Measurements from ENCODE around the gene ZBTB32. TPM values are rescaled to one million over a fixed set of nuclear protein-coding genes. Genes with fewer than 3 reads are reported as not detected.
"Not testable (repeated sequence)": the region's sequence is repeated elsewhere in the genome, so short reads cannot be mapped to it uniquely, and the experiment has no call there.

Gene ZBTB32
- not detected for total RNA-seq (ENCODE audit: unreplicated experiment)
- long read RNA-seq, result 0 reads

GRCh38 chr19:35704218-35704617 is at the start of gene ZBTB32:
TSS of gene ZBTB32 (plus strand) at chr19:35704558. CDS start at chr19:35714627, 10,069 bp downstream.
- no peaks in the 10 kb centered on the region for H3K9me3 Mint-ChIP-seq (ENCODE audit: unreplicated experiment)
- no peak within 1 kb of the TSS for H3K27ac Mint-ChIP-seq (ENCODE audit: unreplicated experiment)
- DNase-seq (ENCODE audit: low spot score), result peak; percentile 37

GRCh38 chr19:35654828-35655227 is 49.5 kb upstream of the ZBTB32 start:
- H3K4me3 Mint-ChIP-seq (ENCODE audit: unreplicated experiment); H3K9me3 Mint-ChIP-seq (ENCODE audit: unreplicated experiment); H3K4me1 Mint-ChIP-seq (ENCODE audit: unreplicated experiment); H3K27me3 Mint-ChIP-seq (ENCODE audit: unreplicated experiment); H3K27ac Mint-ChIP-seq (ENCODE audit: unreplicated experiment); DNase-seq (ENCODE audit: low spot score): not testable (repeated sequence)
- peaks cover 29% of the 10 kb centered on the region for H3K36me3 Mint-ChIP-seq (ENCODE audit: low read depth, unreplicated experiment)

More at GRCh38 chr19:35704218-35704617, at the start of gene ZBTB32:
- H3K27me3 Mint-ChIP-seq (ENCODE audit: unreplicated experiment), result peaks cover 4% of the 10 kb centered on the region
- H3K4me3 Mint-ChIP-seq (ENCODE audit: unreplicated experiment), result no peak within 1 kb of the TSS
- H3K4me1 Mint-ChIP-seq (ENCODE audit: unreplicated experiment), result peaks cover 3% of the 10 kb centered on the region
- no peaks in the 10 kb centered on the region for H3K36me3 Mint-ChIP-seq (ENCODE audit: low read depth, unreplicated experiment)
- TF ChIP-seq CTCF (IDR thresholded peaks at IDR 0.05; ENCODE audit: unreplicated experiment), result no peak

GRCh38 chr19:35655600-35655999 is 48.8 kb upstream of the ZBTB32 start:
- H3K4me1 Mint-ChIP-seq (ENCODE audit: unreplicated experiment), result peaks cover 7% of the 10 kb centered on the region
- no peak overlapping the region for H3K27ac Mint-ChIP-seq (ENCODE audit: unreplicated experiment)
- peaks cover 31% of the 10 kb centered on the region for H3K36me3 Mint-ChIP-seq (ENCODE audit: low read depth, unreplicated experiment)
- peak overlapping the region; percentile 53 for H3K4me3 Mint-ChIP-seq (ENCODE audit: unreplicated experiment)
- H3K9me3 Mint-ChIP-seq (ENCODE audit: unreplicated experiment), result no peaks in the 10 kb centered on the region
- no peak for DNase-seq (ENCODE audit: low spot score)
- TF ChIP-seq CTCF (IDR thresholded peaks at IDR 0.05; ENCODE audit: unreplicated experiment), result no peak
- H3K27me3 Mint-ChIP-seq (ENCODE audit: unreplicated experiment), result peaks cover 4% of the 10 kb centered on the region

GRCh38 chr19:35656700-35657099 is 47.7 kb upstream of the ZBTB32 start:
- H3K27ac Mint-ChIP-seq (ENCODE audit: unreplicated experiment), result no peak overlapping the region

GRCh38 chr19:35657904-35658700 is 46.3 kb upstream of the ZBTB32 start:
- H3K9me3 Mint-ChIP-seq (ENCODE audit: unreplicated experiment), result no peaks in the 10 kb centered on the region
- H3K4me3 Mint-ChIP-seq (ENCODE audit: unreplicated experiment), result peak overlapping the region; percentile 1
- H3K27me3 Mint-ChIP-seq (ENCODE audit: unreplicated experiment), result peaks cover 2% of the 10 kb centered on the region
- TF ChIP-seq CTCF (IDR thresholded peaks at IDR 0.05; ENCODE audit: unreplicated experiment), result peak; percentile 58
- no peaks in the 10 kb centered on the region for H3K4me1 Mint-ChIP-seq (ENCODE audit: unreplicated experiment)
- DNase-seq (ENCODE audit: low spot score), result no peak
- H3K27ac Mint-ChIP-seq (ENCODE audit: unreplicated experiment), result no peak overlapping the region
- peaks cover 27% of the 10 kb centered on the region for H3K36me3 Mint-ChIP-seq (ENCODE audit: low read depth, unreplicated experiment)

More at GRCh38 chr19:35656700-35657099, 47.7 kb upstream of the ZBTB32 start:
- DNase-seq (ENCODE audit: low spot score), result no peak
- H3K27me3 Mint-ChIP-seq (ENCODE audit: unreplicated experiment), result peaks cover 2% of the 10 kb centered on the region
- TF ChIP-seq CTCF (IDR thresholded peaks at IDR 0.05; ENCODE audit: unreplicated experiment), result no peak
- H3K4me3 Mint-ChIP-seq (ENCODE audit: unreplicated experiment), result no peak overlapping the region
- H3K36me3 Mint-ChIP-seq (ENCODE audit: low read depth, unreplicated experiment), result peaks cover 29% of the 10 kb centered on the region
- H3K9me3 Mint-ChIP-seq (ENCODE audit: unreplicated experiment), result no peaks in the 10 kb centered on the region
- no peaks in the 10 kb centered on the region for H3K4me1 Mint-ChIP-seq (ENCODE audit: unreplicated experiment)
